Activated CD8-positive, alpha-beta memory T cell treated with anti-CD3 and anti-CD28 coated beads for 36 hours (primary cell): ENCODE measurements around the gene FDXACB1. TPM values are rescaled to one million over a fixed set of nuclear protein-coding genes. Genes with fewer than 3 reads are reported as not detected.

ENCODE experiments used
- CTCF ChIA-PET: fragments of 350-600 bp; sonication (Branson Sonifier 250); formaldehyde crosslinking; loops from one replicate; lab custom pipeline; 2021; ENCODE audit warnings: antibody characterized with exemption; lab: Charles Lee
- POLR2A ChIA-PET: fragments of 350-600 bp; sonication (Branson Sonifier 250); formaldehyde crosslinking; loops from one replicate; lab custom pipeline; 2021; ENCODE audit warnings: antibody characterized with exemption; lab: Charles Lee
- total RNA-seq, 2 experiments: library from RNA; stranded (reverse); gene quantifications; one replicate each; pipeline ENCODE4 v1.2.3, GENCODE V29; 2021

FDXACB1 gene
- total RNA-seq, 2 experiments from 2014 or later, result 11.8 to 11.9 TPM

DNA sequence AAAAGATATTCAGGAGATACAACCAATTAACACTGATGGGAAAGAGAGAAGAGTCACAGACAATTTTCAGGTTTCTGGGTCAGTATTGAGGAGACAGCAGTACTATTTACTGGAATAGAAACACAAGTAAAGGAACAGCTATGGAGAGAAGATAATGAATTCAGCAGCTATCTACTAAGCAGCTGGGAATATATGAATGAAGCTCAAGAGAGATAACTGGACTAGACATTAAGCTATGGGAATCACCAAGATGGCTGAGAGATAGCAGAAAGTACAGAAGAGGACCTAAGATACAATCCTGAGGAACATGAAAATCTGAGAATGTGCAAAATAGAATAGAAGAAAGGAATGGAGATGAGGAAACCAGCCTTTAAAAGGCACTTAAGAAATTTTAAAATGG is 23.5 kb downstream of the FDXACB1 start:
- ChIA-PET POLR2A (no interaction called here), CTCF (interaction anchor here (0.7 to 1.0 kb wide), 2 partner anchors 27 to 183 kb away, joined by 4 read pairs; no protein-coding TSS in a partner anchor)

DNA sequence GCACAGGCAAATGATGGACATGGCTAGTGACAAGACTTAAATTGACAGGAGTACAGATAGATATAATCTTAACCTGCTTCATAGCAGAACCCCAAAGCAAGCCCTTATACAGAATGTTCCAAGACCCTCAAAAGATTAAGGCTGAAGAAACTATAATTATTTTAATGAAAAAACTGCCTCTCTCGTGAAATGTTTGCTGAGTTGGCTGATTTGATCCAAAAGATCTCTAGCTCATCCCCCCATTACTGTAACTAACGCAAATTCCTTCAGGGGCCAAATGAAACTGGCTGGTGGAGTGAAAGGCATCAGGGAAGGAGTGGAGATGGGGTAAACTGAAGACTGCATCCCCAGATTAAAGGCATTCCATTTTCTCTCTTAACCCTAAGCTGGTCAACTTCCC is 26.9 kb downstream of the FDXACB1 start:
- ChIA-PET CTCF (no interaction called here), POLR2A (no interaction called here)

DNA sequence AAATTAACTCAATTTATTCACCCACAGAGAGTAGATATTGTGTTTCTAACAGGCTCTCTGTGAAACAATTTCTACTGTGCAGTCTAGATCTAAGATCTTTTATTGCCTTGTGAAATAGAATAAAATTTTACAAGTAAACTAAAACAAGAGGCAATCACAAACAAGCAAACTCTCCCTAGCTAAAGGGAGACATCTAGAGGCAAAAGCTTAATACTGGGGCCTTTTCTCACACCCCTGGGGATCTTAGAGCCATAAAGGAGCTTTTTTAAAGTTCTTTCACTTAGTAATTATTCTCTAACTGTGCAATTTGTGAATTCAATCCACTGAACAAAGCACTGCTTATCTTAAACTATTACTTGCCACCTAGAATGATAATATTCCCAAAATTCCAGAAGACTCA is 27.3 kb downstream of the FDXACB1 start:
- POLR2A ChIA-PET, result no interaction called here
- CTCF ChIA-PET, result interaction anchor here (0.6 kb wide), 1 partner anchor 145 kb away, joined by 4 read pairs; no protein-coding TSS in a partner anchor

DNA sequence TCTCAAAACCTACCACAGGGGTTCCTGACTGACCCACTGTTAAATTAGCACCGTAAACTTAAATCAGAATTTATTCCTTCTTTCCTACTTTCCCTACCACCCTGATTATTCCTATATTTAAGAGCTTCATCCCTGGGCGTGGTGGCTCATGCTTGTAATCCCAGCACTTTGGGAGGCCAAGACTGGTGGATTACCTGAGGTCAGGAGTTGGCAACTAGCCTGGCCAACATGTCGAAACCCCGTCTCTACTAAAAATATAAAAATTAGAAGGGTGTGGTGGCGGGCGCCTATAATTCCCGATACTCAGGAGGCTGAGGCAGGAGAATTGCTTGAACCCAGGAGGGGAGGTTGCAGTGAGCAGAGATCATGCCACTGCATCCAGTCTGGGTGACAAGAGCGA is 27.9 kb downstream of the FDXACB1 start:
- POLR2A ChIA-PET, result no interaction called here
- CTCF ChIA-PET, result interaction anchor here (0.6 kb wide), 1 partner anchor 145 kb away, joined by 4 read pairs; no protein-coding TSS in a partner anchor

DNA sequence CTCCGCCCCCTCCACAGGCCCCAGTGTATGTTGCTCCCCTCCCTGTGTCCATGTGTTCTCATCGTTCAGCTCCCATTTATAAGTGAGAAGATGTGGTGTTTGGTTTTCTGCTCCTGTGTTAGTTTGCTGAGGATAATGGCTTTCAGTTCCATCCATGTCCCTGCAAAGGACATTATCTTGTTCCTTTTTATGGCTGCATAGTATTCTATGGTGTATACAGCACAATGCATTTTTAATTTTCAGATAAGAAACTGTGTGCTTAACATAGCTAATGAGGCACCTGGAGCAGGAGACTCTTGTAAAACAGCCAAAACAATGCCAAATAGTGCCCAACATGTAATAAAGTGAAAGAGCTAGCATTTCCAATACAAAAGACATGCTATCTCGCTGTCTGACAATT is 29.3 kb downstream of the FDXACB1 start:
- POLR2A ChIA-PET, result interaction anchor here (0.7 kb wide), 1 partner anchor 132 kb away, joined by 3 read pairs; no protein-coding TSS in a partner anchor
- CTCF ChIA-PET, result no interaction called here

DNA sequence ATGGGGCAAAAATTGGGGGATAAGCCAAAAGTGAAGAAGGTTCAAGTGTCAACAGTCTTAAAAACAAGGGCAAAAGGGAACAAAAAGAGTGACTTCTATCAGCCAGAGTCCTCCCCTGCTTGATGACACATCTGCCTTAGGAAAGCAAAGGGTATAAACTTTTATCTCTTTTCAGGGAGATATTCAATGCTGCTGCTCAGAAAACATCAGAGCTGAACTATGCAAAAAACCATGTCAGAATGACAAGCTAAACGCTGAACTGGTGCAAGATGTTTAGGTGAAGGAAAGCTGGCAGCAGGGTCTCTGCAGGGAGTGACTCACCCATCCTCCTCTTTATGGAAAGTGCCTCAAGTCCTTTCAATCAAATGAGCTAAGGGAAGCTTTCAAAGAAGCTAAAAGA is 32.3 kb downstream of the FDXACB1 start:
- POLR2A ChIA-PET, result interaction anchor here (0.5 to 0.8 kb wide), 2 partner anchors 24 to 245 kb away, joined by 3 to 5 read pairs; no protein-coding TSS in a partner anchor

DNA sequence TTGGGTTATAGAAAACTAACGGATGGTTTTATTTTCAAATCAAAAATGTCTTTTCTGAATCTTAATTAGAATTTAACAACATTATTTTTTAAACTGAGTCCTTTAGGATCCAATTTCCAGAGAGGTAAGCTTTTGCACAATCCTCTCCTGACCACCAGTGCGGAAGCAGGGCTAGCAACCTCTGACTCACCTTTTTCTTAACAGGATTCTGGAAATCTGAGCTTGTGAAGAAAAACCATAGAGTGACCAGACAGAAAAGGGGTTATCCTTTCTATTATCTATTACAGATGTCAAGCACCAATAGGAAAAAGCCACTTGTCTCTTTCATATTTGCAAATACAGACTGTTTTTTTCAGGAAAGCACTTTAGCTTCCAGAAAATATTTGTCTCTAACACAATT is 32.9 kb downstream of the FDXACB1 start:
- ChIA-PET CTCF (interaction anchor here (1.2 to 1.3 kb wide), 2 partner anchors 69 to 98 kb away, joined by 3 read pairs; no protein-coding TSS in a partner anchor), POLR2A (interaction anchor here (0.8 kb wide), 1 partner anchor 24 kb away, joined by 5 read pairs; no protein-coding TSS in a partner anchor)

More for the DNA sequence above, 32.3 kb downstream of the FDXACB1 start:
- CTCF ChIA-PET, result interaction anchor here (1.2 to 1.3 kb wide), 2 partner anchors 70 to 98 kb away, joined by 3 read pairs; no protein-coding TSS in a partner anchor

DNA sequence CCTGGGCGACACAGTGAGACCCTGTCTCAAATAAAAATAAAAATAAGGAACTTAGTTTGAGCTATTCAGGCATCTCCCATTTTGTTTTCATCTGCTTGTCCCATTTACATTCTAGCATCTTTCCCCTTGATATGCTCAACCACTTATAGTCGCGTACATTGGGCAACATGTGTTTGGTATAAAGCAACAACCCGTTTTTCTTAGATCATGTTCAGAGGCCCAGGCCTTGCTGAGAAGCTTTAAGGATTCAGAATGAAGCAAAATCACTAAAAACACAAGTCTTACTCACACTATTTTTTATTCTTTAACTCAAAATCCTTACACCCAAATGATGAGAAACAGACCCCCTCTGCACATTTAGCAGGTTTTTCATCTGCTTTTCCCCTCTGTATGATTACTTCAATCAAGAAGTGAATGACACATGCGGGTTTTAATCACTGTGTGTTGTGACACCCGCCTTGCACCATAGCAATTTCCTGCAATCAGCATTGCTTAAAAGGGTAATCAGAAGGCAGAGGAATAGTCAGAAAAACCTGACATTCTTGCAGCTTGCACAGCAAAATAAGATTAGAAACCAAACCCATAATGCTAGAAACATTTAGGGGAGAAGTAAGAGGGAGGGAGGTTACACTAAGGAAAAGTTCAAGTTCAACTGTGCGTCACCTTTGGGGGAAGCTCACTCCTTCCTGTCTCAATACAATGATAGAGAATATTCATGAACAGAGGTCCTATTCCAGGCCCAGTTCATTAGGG is 33.5 kb downstream of the FDXACB1 start:
- ChIA-PET CTCF (no interaction called here), POLR2A (interaction anchor here (1.0 kb wide), 1 partner anchor 255 kb away, joined by 3 read pairs; no protein-coding TSS in a partner anchor)

DNA sequence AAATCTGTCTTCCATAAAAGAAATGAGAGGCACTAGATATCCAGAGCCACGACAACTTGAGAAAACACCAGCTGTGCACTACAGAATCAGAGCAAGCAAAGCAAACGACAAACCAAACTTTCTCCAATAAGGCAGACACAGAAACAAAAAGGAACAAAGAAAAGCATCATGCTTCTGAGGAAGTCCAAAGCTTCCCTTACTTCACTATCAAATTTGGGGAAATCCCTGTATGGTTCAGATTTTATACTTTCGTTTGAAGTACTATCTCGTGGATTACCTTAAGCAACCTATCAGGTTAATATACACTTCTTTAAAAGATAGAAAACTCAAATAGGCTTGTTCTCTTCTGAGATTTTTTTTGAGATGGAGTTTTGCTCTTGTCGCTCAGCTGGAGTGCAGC is 35.3 kb downstream of the FDXACB1 start:
- POLR2A ChIA-PET, result no interaction called here

DNA sequence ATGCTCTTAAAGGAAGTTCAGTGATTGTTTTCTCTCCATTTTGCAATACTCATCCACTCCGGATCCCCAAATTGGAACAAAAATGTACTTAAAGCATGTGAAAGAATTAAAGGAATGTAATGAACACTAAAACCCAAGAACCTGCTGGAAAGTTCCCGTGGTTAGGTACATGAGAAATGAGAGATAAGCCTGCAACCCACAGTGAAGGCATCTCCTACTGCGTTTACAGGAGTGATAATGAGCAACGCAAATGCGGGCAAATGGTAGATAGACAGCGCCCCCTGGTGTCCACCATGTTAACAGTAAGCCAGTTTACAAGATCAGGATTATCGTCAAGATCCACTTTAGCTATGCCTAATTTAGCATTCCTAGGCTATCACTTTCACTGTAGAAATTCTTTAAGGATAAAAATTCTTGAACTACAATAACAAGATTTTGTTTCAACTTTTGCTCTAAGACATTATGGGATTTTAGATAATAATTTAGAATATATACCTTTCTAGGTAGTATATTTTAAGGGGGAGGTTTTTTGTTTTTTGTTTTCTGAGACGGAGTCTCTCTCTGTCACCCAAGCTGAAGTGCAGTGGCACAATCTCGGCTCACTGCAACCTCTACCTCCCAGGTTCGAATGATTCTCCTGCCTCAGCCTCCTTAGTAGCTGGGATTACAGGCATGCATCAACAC is 37.5 kb downstream of the FDXACB1 start:
- ChIA-PET CTCF (interaction anchor here (0.6 to 1.7 kb wide), 8 partner anchors 9 to 254 kb away, joined by 3 to 7 read pairs (median 3); partner anchors contain the start of gene SIK2), POLR2A (no interaction called here)

More for the DNA sequence above, 35.3 kb downstream of the FDXACB1 start:
- CTCF ChIA-PET, result no interaction called here

DNA sequence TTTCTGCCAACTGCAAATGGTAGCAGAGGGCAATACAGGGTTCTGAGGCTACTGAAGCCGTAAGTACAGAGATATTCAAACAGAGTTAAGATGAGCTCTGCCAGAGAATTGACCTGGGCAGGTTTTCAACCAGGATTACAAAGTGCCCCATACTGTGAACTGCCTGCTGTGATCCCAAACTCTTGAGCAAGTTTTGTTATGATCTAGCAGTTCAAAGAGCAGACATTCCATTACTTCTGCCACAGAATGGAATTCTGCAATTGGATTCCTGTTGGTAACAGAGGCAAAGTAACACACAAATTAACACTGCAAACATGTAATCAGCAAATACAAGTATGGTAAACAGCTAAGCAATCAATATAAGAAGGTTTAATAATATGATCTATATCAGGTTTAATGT is 38.8 kb downstream of the FDXACB1 start:
- ChIA-PET POLR2A (no interaction called here), CTCF (interaction anchor here (0.6 to 1.7 kb wide), 2 partner anchors 8 to 98 kb away, joined by 4 to 7 read pairs; no protein-coding TSS in a partner anchor)

DNA sequence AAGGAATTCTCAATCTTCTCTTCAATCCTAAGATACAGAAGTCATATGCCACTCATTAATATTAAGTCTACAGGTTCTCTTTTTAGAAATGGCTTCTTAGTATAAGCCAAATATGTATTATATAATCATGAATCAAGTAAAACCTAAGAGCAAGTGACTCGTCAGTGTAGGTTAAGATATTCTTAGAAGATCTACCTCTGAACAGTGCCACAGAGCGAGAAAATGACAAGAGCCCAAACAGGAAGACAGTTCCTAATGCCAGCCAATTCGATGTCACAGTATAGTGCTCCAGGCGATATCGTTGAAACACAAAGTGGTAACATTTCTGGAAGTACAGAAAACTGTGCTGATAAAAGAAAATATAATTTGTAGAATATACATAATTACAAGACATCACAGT is 40.9 kb downstream of the FDXACB1 start:
- ChIA-PET CTCF (no interaction called here), POLR2A (no interaction called here)

DNA sequence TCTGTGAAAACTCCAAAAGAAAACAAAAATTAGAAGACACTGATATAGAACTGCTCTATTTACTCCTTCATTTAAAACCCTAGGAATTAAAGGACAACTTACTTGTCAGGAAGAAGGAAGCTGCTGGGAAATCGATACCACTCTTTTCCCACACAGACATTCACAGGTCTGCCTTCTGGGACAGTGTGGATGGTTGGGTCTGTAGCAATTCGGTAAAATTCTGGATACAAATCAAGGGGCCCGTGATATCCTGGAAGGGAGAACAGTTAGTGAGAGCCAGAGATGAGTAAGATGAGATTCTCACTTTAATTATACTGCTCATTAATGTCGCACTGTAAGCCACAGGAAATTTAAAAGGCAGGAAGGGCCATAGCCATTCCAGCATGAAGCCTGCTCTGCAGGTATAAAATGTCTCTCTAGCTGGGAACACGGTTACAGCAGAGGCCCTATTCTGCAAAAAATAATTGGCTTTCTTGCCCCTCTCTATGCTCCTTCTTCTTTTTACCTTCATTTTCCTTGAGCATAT is 41.5 kb downstream of the FDXACB1 start:
- CTCF ChIA-PET, result no interaction called here
- POLR2A ChIA-PET, result no interaction called here

DNA sequence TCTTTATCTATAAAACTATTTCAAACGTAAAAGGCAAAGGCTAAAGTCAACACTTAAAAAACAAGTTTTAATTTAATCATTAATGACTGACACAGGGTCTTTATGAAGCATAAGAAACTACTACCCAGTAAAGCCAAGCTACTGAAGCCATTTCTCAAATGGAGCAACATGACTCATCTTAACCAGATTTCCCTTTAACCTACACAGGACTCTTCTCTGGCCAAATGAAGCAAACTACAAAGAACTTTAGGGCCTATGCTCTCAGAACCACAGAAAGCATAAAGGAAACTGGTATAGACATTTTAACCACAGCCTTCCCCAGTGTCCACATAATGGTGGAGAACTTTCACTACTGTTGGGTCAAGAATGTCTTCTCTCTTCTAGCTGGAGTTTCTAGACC is 42.2 kb downstream of the FDXACB1 start:
- CTCF ChIA-PET, result interaction anchor here (1.1 kb wide), 1 partner anchor 232 kb away, joined by 3 read pairs; no protein-coding TSS in a partner anchor
- POLR2A ChIA-PET, result no interaction called here

DNA sequence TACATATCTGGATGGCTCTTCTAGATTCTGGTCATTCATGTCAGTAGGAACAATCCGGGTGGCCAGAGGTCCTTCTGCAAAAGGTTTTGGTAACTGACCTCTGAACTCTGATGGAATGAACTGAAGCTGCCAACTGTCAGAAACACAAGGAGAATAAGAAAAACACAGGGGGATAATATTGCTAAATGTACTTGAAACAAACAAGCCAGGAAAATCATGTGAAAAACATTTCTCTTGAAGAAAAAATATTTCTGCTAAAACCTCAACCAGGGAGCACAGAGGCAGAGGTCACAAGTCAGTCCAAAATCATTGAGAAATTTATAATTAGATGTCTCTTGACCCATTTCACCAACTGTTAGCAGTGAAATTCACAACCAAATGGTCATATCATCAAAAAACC is 42.8 kb downstream of the FDXACB1 start:
- ChIA-PET POLR2A (no interaction called here), CTCF (interaction anchor here (1.1 kb wide), 1 partner anchor 231 kb away, joined by 3 read pairs; no protein-coding TSS in a partner anchor)

DNA sequence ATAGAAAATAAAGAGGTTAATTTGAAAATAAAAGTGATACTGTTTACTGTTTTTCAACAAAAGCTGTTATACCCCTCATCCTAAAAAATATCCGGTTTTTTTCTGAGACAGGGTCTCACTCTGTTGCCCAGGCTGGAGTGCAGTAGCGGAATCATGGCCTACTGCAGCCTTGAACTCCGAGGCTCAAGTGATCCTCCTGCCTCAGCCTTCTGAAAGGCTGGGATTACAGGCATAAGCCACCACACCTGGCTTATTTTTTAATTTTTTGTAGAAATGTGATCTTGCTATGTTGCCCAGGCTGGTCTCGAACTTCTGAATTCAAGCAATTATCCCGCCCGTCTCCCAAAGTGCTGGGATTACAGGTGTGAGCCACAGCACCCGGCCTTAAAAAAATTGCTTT is 43.3 kb downstream of the FDXACB1 start:
- ChIA-PET CTCF (no interaction called here), POLR2A (no interaction called here)

DNA sequence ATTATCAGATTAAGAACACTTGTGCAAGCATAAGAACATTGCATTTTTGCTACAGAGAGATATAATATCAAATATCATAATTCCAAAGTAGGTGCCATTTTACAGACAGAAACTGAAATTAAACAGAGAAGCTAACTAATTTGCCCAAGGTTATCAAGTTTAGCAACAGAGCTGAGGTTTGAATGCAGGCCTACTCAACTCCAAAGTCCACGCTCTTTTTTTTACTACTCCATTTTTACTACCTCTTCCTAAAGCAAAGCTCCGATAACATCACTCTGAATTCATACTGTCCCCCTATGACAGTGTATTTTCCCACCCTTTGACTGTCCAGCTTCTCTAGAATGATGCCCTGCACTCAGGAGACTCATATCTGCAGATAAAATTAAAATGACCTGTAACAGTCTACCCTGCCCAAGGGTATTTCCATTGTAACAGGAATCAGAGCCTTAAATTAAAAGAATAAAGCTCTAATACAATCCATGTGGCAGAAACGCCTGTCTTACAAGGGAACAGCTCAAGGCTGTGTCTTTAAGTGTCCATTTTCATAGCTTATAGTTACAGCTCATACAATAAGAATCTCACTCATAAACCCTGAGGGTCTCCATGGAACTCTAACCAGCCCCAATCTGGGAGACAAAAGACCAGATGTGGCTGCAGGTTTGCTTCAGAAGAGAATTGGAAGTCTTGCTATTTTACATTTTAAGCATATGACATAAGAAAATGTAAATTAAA is 44.4 kb downstream of the FDXACB1 start:
- ChIA-PET CTCF (no interaction called here), POLR2A (interaction anchor here (1.0 kb wide), 1 partner anchor 35 kb away, joined by 3 read pairs; no protein-coding TSS in a partner anchor)

DNA sequence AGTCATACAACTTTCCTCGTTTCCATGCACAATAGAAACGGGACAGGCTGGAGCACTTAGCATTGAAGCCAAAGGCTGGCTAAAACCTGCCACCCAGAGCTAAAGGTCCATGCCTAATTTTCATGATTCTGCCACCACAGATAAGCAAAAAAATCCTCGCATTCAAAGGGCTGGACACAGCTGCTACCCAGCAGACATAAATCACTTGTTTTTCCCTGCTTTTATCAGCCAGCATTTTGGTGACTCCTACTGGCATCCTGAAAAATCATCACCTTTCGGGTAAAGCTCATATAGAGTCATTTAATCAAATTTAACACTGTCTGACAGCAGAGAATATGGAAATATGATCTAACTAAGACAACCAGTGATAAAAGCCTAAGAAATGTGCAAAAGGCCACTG is 45.4 kb downstream of the FDXACB1 start:
- ChIA-PET CTCF (no interaction called here), POLR2A (no interaction called here)
